ENCODE results near the gene FCAMR. TPM values are rescaled to one million over a fixed set of nuclear protein-coding genes. Genes with fewer than 3 reads are reported as not detected.
"Not testable (repeated sequence)": the region's sequence is repeated elsewhere in the genome, so short reads cannot be mapped to it uniquely, and the experiment has no call there.

The FCAMR gene
- total RNA-seq, 1 donor from 2014 or later = not detected

- Histone ChIP-seq H3K9me3 (replicated peaks) (no peaks in the 10 kb centered on the region), H3K4me3 (no peak overlapping the region), H3K27me3 (ENCODE audit: low read depth) (no peaks in the 10 kb centered on the region), H3K36me3 (no peaks in the 10 kb centered on the region), H3K4me1 (peaks cover 5% of the 10 kb centered on the region), H3K27ac (replicated peaks) (no peak overlapping the region)
- DNase-seq = no peak
- intact Hi-C loops (cut with micrococcal nuclease) = no loop called here
- TF ChIP-seq, protein P1, sequence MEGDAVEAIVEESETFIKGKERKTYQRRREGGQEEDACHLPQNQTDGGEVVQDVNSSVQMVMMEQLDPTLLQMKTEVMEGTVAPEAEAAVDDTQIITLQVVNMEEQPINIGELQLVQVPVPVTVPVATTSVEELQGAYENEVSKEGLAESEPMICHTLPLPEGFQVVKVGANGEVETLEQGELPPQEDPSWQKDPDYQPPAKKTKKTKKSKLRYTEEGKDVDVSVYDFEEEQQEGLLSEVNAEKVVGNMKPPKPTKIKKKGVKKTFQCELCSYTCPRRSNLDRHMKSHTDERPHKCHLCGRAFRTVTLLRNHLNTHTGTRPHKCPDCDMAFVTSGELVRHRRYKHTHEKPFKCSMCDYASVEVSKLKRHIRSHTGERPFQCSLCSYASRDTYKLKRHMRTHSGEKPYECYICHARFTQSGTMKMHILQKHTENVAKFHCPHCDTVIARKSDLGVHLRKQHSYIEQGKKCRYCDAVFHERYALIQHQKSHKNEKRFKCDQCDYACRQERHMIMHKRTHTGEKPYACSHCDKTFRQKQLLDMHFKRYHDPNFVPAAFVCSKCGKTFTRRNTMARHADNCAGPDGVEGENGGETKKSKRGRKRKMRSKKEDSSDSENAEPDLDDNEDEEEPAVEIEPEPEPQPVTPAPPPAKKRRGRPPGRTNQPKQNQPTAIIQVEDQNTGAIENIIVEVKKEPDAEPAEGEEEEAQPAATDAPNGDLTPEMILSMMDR (IDR thresholded peaks at IDR 0.05; ENCODE audit: borderline replicate concordance) = no peak
Measured at GRCh38 chr1:206926286-206926685, 44.0 kb downstream of the FCAMR start.

- intact Hi-C loops (cut with micrococcal nuclease) = no loop called here
- Histone ChIP-seq H3K4me1 (peaks cover 5% of the 10 kb centered on the region), H3K9me3 (replicated peaks) (no peaks in the 10 kb centered on the region), H3K27me3 (ENCODE audit: low read depth) (no peaks in the 10 kb centered on the region), H3K27ac (replicated peaks) (no peak overlapping the region), H3K36me3 (no peaks in the 10 kb centered on the region), H3K4me3 (no peak overlapping the region)
- TF ChIP-seq, protein P1 (IDR thresholded peaks at IDR 0.05; ENCODE audit: borderline replicate concordance) = peak; percentile 20
- no peak for DNase-seq
Measured at GRCh38 chr1:206925106-206925736, 45.0 kb downstream of the FCAMR start.

DNA sequence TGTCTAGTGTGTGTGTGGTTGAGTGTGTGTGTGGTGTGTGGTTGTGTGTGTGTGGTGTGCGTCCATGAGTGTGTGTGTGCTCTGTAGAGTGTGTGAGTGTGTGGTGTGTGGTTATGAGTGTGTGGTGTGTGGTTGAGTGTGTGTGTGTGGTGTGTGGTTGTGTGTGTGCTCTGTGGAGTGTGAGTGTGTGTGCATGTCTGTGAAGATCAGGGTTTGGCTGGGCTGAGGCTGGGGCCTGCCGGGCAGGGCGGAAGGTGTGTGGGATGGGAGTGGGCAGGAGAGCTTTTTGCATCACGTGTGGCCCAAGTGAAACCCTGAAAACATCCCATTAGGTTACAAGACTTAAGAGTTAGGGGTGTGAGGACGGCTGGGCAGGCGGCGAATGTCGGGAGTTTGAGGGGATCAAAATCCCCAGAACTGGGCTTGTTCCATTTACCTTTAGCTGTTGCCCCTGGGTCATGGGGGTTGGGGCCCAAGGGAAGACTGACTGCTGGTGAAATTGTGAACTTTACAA, 45.6 kb downstream of the FCAMR start:
- H3K4me1 ChIP-seq = peaks cover 5% of the 10 kb centered on the region
- H3K27ac ChIP-seq (replicated peaks) = no peak overlapping the region
- H3K9me3 ChIP-seq (replicated peaks) = no peaks in the 10 kb centered on the region
- DNase-seq = no peak
- intact Hi-C loops (cut with micrococcal nuclease) = no loop called here
- no peak overlapping the region for H3K4me3 ChIP-seq
- TF ChIP-seq, protein P1 (IDR thresholded peaks at IDR 0.05; ENCODE audit: borderline replicate concordance) = no peak
- no peaks in the 10 kb centered on the region for H3K36me3 ChIP-seq
- no peaks in the 10 kb centered on the region for H3K27me3 ChIP-seq (ENCODE audit: low read depth)

DNA sequence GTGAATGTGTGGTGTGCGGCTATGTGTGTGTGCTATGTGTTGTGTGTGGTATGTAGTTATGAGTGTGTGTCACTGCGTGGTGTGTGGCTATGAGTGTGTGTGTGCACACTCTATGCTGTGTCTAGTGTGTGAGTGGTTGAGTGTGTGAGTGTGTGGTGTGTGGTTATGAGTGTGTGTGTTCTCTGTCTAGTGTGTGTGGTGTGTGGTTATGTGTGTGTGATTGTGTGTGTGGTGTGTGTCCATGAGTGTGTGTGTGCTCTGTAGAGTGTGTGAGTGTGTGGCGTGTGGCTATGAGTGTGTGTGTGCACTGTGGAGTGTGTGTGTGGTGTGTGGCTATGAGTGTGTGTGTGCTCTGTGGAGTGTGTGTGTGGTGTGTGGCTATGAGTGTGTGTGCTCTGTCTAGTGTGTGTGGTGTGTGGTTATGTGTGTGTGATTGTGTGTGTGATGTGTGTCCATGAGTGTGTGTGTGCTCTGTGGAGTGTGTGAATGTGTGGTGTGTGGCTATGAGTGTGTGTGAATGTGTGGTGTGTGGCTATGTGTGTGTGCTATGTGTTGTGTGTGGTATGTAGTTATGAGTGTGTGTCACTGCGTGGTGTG, 46.2 kb downstream of the FCAMR start:
- H3K4me1 ChIP-seq; intact Hi-C loops (cut with micrococcal nuclease); H3K36me3 ChIP-seq: not testable (repeated sequence)

GRCh38 chr1:206923009-206923960, 47.0 kb downstream of the FCAMR start:
- H3K9me3 ChIP-seq (replicated peaks) = no peaks in the 10 kb centered on the region
- H3K27me3 ChIP-seq (ENCODE audit: low read depth) = no peaks in the 10 kb centered on the region
- no peaks in the 10 kb centered on the region for H3K36me3 ChIP-seq
- no peak overlapping the region for H3K27ac ChIP-seq (replicated peaks)
- DNase-seq = no peak
- intact Hi-C loops (cut with micrococcal nuclease) = no loop called here
- TF ChIP-seq, protein P1 (IDR thresholded peaks at IDR 0.05; ENCODE audit: borderline replicate concordance) = no peak
- no peak overlapping the region for H3K4me3 ChIP-seq
- H3K4me1 ChIP-seq = peaks cover 5% of the 10 kb centered on the region

More for the DNA sequence above, 46.2 kb downstream of the FCAMR start:
- not testable (repeated sequence) for H3K27ac ChIP-seq (replicated peaks); H3K9me3 ChIP-seq (replicated peaks); H3K4me3 ChIP-seq; H3K27me3 ChIP-seq (ENCODE audit: low read depth); DNase-seq
